ENCODE results near the gene FOSL2.

DNA sequence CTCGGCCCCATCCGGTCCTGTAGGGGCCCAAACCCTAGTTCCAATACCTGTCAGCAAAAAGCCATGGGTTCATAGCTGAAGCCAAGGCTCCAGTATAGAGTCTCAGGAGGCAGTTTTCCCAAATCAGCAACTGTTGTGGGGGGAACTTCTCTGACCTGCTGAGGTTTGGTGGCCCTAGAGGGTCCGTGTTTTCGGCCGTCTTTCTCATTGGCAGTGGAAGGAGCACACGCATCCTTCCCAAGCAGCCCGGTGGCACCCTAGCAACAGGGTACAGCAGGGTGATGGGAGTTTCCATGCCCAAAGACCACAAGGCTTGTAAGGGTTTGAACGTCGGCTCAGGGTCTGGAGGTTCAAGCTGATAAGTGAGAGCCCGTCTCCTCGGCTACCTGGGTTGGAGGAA, 6.6 kb downstream of the FOSL2 start:
- TF ChIP-seq, protein P1, sequence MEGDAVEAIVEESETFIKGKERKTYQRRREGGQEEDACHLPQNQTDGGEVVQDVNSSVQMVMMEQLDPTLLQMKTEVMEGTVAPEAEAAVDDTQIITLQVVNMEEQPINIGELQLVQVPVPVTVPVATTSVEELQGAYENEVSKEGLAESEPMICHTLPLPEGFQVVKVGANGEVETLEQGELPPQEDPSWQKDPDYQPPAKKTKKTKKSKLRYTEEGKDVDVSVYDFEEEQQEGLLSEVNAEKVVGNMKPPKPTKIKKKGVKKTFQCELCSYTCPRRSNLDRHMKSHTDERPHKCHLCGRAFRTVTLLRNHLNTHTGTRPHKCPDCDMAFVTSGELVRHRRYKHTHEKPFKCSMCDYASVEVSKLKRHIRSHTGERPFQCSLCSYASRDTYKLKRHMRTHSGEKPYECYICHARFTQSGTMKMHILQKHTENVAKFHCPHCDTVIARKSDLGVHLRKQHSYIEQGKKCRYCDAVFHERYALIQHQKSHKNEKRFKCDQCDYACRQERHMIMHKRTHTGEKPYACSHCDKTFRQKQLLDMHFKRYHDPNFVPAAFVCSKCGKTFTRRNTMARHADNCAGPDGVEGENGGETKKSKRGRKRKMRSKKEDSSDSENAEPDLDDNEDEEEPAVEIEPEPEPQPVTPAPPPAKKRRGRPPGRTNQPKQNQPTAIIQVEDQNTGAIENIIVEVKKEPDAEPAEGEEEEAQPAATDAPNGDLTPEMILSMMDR (IDR thresholded peaks at IDR 0.05; ENCODE audit: borderline replicate concordance, extremely low read depth, low read length, poor library complexity, severe bottlenecking): no peak
- no peak for TF ChIP-seq EZH2 (IDR thresholded peaks at IDR 0.05; ENCODE audit: borderline replicate concordance, low read depth, low read length, severe bottlenecking)
